T-helper 1 cell treated with Interleukin-12 subunit alpha and Interleukin-12 subunit beta and Interleukin-4 antibody, amounts not matched to agents 30 μg/mL and 1 μg/mL, for 36 hours (primary cell): ENCODE data around the gene VCPKMT.
A peak's percentile ranks its signal among the peaks of the same experiment; 100 is the strongest.

Experiments
- H3K27ac Mint-ChIP-seq: one replicate; pipeline ENCODE4 v1.8.0; 2021; ENCODE audit warnings: mild to moderate bottlenecking, mixed read lengths
- H3K27me3 Mint-ChIP-seq: one replicate; pipeline ENCODE4 v1.8.0; 2021; ENCODE audit warnings: low read depth, mixed read lengths
- H3K36me3 Mint-ChIP-seq: one replicate; pipeline ENCODE4 v1.8.0; 2021; ENCODE audit warnings: low read depth, mixed read lengths
- H3K4me1 Mint-ChIP-seq: one replicate; pipeline ENCODE4 v1.8.0; 2021; ENCODE audit warnings: low read depth, mixed read lengths
- H3K4me3 Mint-ChIP-seq: one replicate; pipeline ENCODE4 v1.8.0; 2021; ENCODE audit warnings: mild to moderate bottlenecking, moderate library complexity, mixed read lengths
- H3K9me3 Mint-ChIP-seq: one replicate; pipeline ENCODE4 v1.8.0; 2021; ENCODE audit warnings: mixed read lengths

VCPKMT gene

DNA sequence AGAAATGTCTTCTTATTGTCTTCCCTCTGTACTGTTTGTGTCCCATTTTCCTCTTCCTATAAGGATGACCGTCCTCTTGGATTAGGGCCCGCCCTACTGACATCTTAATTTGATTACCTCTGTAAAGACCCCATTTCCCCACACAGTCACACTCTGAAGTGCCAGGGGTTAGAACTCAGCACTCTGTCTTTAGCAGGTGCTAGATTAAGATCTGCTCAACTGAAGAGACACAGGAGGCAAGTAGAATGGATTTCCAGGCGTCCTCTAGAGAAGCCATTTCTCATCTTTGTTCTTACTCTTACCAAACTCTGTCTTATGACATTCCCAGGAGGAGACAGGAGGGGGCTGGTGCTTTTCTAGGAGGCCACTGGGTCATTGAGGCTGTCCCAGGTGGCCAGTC is 50.8 kb downstream of the VCPKMT start:
- Mint-ChIP-seq H3K27me3 (no peaks in the 10 kb centered on the region), H3K9me3 (no peaks in the 10 kb centered on the region), H3K4me3 (peak overlapping the region; percentile 53), H3K36me3 (peaks cover 16% of the 10 kb centered on the region), H3K27ac (peak overlapping the region; percentile 92), H3K4me1 (peaks cover 64% of the 10 kb centered on the region)

- H3K36me3 Mint-ChIP-seq = peaks cover 16% of the 10 kb centered on the region
- no peaks in the 10 kb centered on the region for H3K9me3 Mint-ChIP-seq
- peak overlapping the region; percentile 92 for H3K27ac Mint-ChIP-seq
- H3K27me3 Mint-ChIP-seq = no peaks in the 10 kb centered on the region
- H3K4me1 Mint-ChIP-seq = peaks cover 70% of the 10 kb centered on the region
- peak overlapping the region; percentile 50 for H3K4me3 Mint-ChIP-seq
Observed at GRCh38 chr14:50064993-50065392, 51.4 kb downstream of the VCPKMT start.

- Mint-ChIP-seq H3K27ac (peak overlapping the region; percentile 100), H3K9me3 (no peaks in the 10 kb centered on the region), H3K36me3 (peaks cover 19% of the 10 kb centered on the region), H3K4me3 (no peak overlapping the region), H3K4me1 (peaks cover 75% of the 10 kb centered on the region), H3K27me3 (no peaks in the 10 kb centered on the region)
Observed at GRCh38 chr14:50063876-50064420, 52.4 kb downstream of the VCPKMT start.

DNA sequence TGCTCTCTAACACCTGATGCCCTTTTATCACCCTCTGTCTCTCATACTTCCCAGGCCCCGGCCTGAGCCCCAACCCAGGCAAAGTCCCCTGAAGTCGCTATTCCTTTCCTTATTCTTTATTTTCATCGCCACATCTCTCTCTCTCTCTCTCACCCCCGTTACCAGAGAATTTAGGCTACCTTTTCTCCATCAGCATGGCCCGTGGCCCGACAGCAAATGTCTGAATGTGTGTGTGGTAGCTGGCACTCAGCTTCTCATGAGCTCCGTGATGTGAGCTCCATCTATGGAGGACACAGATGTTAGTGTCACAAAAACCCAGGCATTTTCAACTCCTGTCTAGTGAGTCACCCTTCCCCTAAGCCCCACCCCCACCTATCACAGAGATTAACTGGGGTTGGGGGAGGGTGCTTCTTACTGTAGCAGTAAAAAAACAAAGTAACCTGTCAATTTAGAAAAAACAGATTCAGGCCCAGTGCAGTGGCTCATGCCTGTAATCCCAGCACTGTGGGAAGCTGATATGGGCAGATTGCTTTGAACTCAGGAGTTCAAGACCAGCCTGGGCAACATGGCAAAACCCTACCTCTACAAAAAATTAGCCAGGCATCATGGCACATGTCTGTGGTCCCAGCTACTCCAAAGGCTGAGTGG is 53.8 kb downstream of the VCPKMT start:
- peaks cover 16% of the 10 kb centered on the region for H3K36me3 Mint-ChIP-seq
- H3K9me3 Mint-ChIP-seq = no peaks in the 10 kb centered on the region
- H3K4me3 Mint-ChIP-seq = peak overlapping the region; percentile 96
- peaks cover 76% of the 10 kb centered on the region for H3K4me1 Mint-ChIP-seq
- no peaks in the 10 kb centered on the region for H3K27me3 Mint-ChIP-seq
- H3K27ac Mint-ChIP-seq = peak overlapping the region; percentile 100

DNA sequence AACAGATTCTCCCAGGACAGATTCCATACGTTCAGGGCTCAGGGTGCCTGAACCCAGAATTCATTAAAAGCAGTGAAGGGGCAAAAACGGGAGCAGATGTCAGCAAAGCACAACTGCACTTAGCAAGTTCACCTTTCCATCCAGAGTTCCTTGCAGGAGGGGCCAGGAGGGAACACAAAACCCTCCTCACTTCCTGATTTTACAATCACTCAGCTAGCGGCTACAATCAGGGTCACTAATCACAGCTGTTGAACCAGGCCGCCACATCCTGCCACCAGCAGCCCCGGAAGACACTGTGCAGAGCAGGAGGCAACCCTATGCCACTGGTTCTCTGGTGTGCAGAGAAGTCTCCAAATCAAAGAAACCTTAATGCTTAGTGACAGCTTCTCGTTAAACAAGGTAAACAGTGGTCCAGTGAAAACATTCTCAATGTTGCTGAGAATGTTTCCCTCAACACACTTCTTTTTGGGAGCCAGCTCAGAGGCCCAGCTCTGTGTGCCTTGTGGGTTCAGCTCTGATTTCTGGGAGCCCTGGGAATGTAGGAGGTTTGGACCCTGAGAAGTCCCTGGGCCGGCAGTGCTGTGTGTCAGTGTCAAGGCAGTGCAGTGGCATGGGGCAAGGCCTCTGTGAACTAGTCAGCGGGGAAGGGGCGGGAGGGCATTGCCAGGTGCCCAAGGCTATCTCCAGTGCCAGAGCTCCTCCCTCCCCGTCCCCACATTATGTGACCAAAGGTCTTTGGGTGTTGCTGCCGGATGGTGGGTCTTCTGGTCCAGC is 54.5 kb downstream of the VCPKMT start:
- H3K4me1 Mint-ChIP-seq = peaks cover 78% of the 10 kb centered on the region
- peak overlapping the region; percentile 100 for H3K27ac Mint-ChIP-seq
- peaks cover 19% of the 10 kb centered on the region for H3K36me3 Mint-ChIP-seq
- H3K4me3 Mint-ChIP-seq = peak overlapping the region; percentile 96
- H3K27me3 Mint-ChIP-seq = no peaks in the 10 kb centered on the region
- H3K9me3 Mint-ChIP-seq = no peaks in the 10 kb centered on the region

GRCh38 chr14:50060871-50061663 is 55.3 kb downstream of the VCPKMT start:
- no peaks in the 10 kb centered on the region for H3K27me3 Mint-ChIP-seq
- H3K36me3 Mint-ChIP-seq = peaks cover 22% of the 10 kb centered on the region
- peak overlapping the region; percentile 100 for H3K27ac Mint-ChIP-seq
- H3K4me1 Mint-ChIP-seq = peaks cover 76% of the 10 kb centered on the region
- H3K9me3 Mint-ChIP-seq = no peaks in the 10 kb centered on the region
- H3K4me3 Mint-ChIP-seq = peak overlapping the region; percentile 96

- peak overlapping the region; percentile 100 for H3K27ac Mint-ChIP-seq
- no peaks in the 10 kb centered on the region for H3K9me3 Mint-ChIP-seq
- no peaks in the 10 kb centered on the region for H3K27me3 Mint-ChIP-seq
- H3K4me3 Mint-ChIP-seq = peak overlapping the region; percentile 23
- peaks cover 65% of the 10 kb centered on the region for H3K4me1 Mint-ChIP-seq
- peaks cover 18% of the 10 kb centered on the region for H3K36me3 Mint-ChIP-seq
Observed at GRCh38 chr14:50059763-50060616, 56.4 kb downstream of the VCPKMT start.
